GM19043 (cell line): ENCODE data around the gene ASCC3.
A peak's percentile ranks its signal among the peaks of the same experiment; 100 is the strongest.
"Not testable (repeated sequence)": the region's sequence is repeated elsewhere in the genome, so short reads cannot be mapped to it uniquely, and the experiment has no call there.

Source experiments
- ATAC-seq: cut with Tn5 transposase; IDR thresholded peaks from one replicate; pipeline ENCODE4 v1.9.1; 2021; ENCODE audit warnings: low read depth; ENCODE audit not compliant: unreplicated experiment

The ASCC3 gene

GRCh38 chr6:100810015-100810414 lies 71.1 kb downstream of the ASCC3 start:
- no peak for ATAC-seq

- ATAC-seq, result no peak
These were observed 71.8 kb downstream of the ASCC3 start for GRCh38 chr6:100809346-100809745.

GRCh38 chr6:100808638-100809275 lies 72.4 kb downstream of the ASCC3 start:
- ATAC-seq, result no peak

- no peak for ATAC-seq
These were observed 74.8 kb downstream of the ASCC3 start for GRCh38 chr6:100806296-100806695.

GRCh38 chr6:100803264-100804045 lies 77.7 kb downstream of the ASCC3 start:
- ATAC-seq, result no peak

- ATAC-seq, result no peak
These were observed 80.1 kb downstream of the ASCC3 start for GRCh38 chr6:100801036-100801435.

GRCh38 chr6:100796049-100796823 lies 84.9 kb downstream of the ASCC3 start:
- peak; percentile 90 for ATAC-seq

- no peak for ATAC-seq
These were observed 91.0 kb downstream of the ASCC3 start for GRCh38 chr6:100790084-100790483.

- ATAC-seq, result no peak
These were observed 95.1 kb downstream of the ASCC3 start for GRCh38 chr6:100785982-100786381.

GRCh38 chr6:100780648-100781047 lies 100.5 kb downstream of the ASCC3 start:
- no peak for ATAC-seq

- no peak for ATAC-seq
These were observed 105.5 kb downstream of the ASCC3 start for GRCh38 chr6:100775667-100776066.

GRCh38 chr6:100774681-100775080 lies 106.4 kb downstream of the ASCC3 start:
- ATAC-seq, result no peak

- no peak for ATAC-seq
These were observed 112.2 kb downstream of the ASCC3 start for GRCh38 chr6:100768816-100769351.

- no peak for ATAC-seq
These were observed 117.4 kb downstream of the ASCC3 start for GRCh38 chr6:100763617-100764241.

GRCh38 chr6:100761841-100762240 lies 119.3 kb downstream of the ASCC3 start:
- ATAC-seq, result no peak

- not testable (repeated sequence) for ATAC-seq
These were observed 122.7 kb downstream of the ASCC3 start for GRCh38 chr6:100758386-100758785.

GRCh38 chr6:100753421-100753820 lies 127.7 kb downstream of the ASCC3 start:
- no peak for ATAC-seq

GRCh38 chr6:100751590-100751989 lies 129.5 kb downstream of the ASCC3 start:
- no peak for ATAC-seq

- ATAC-seq, result no peak
These were observed 135.6 kb downstream of the ASCC3 start for GRCh38 chr6:100745419-100746041.

- ATAC-seq, result no peak
These were observed 140.7 kb downstream of the ASCC3 start for GRCh38 chr6:100740439-100740838.
